Left ventricle myocardium inferior (tissue), 1 donor: ENCODE measurements around the gene KCNMA1. TPM values are rescaled to one million over a fixed set of nuclear protein-coding genes. Genes with fewer than 3 reads are reported as not detected.

Experiments
- DNase-seq: peaks from one replicate; pipeline ENCODE4 v3.0.0-alpha.2; 2020
- H3K27ac ChIP-seq: fragments of 200-600 bp; replicated peaks from 2 replicates; pipeline ENCODE4 v1.8.0; 2021
- H3K27me3 ChIP-seq: fragments of 200-600 bp; 2 replicates; pipeline ENCODE4 v1.8.0; 2021; ENCODE audit warnings: low read depth
- H3K36me3 ChIP-seq: fragments of 200-600 bp; 2 replicates; pipeline ENCODE4 v1.8.0; 2021
- H3K4me1 ChIP-seq: fragments of 200-600 bp; 2 replicates; pipeline ENCODE4 v1.8.0; 2021
- H3K4me3 ChIP-seq: fragments of 200-600 bp; 2 replicates; pipeline ENCODE4 v1.8.0; 2021; ENCODE audit warnings: mild to moderate bottlenecking, moderate library complexity
- H3K9me3 ChIP-seq: fragments of 200-600 bp; replicated peaks from 2 replicates; pipeline ENCODE4 v1.8.0; 2021
- CTCF ChIP-seq: fragments of 200-600 bp; IDR thresholded peaks from 2 replicates; pipeline ENCODE4 v1.8.0; 2021; ENCODE audit warnings: antibody characterized with exemption, mild to moderate bottlenecking, borderline replicate concordance
- intact Hi-C: fragments of 100-400 bp; cut with micrococcal nuclease; formaldehyde crosslinking; loops from one replicate; pipeline ENCODE4 v1.11.0; 2022
- total RNA-seq: library from RNA; stranded (reverse); fragmentation: NEBNext Ultra II Directional; extraction: Animal tissue kit (Norgen Biotek cat#: 25700); gene quantifications from one replicate; pipeline ENCODE4 v1.2.1, GENCODE V29; 2021
- donor health status: DM: no; HTN: yes; CAD: no; lungs with severe emphysema.

The KCNMA1 gene
- total RNA-seq, 1 donor from 2014 or later: 1.8 TPM

- Histone ChIP-seq H3K4me1 (peaks cover 13% of the 10 kb centered on the region), H3K27ac (no peak overlapping the region), H3K4me3 (no peak overlapping the region), H3K27me3 (peaks cover 41% of the 10 kb centered on the region), H3K9me3 (no peaks in the 10 kb centered on the region), H3K36me3 (no peaks in the 10 kb centered on the region)
- DNase-seq: no peak
- intact Hi-C loops: no loop called here
- no peak for TF ChIP-seq CTCF
These were observed 450.7 kb downstream of the KCNMA1 start for GRCh38 chr10:77186936-77187335.

- Histone ChIP-seq H3K36me3 (no peaks in the 10 kb centered on the region), H3K27me3 (peaks cover 33% of the 10 kb centered on the region), H3K4me3 (no peak overlapping the region), H3K4me1 (peaks cover 13% of the 10 kb centered on the region), H3K27ac (no peak overlapping the region), H3K9me3 (no peaks in the 10 kb centered on the region)
- DNase-seq: no peak
- intact Hi-C loops: no loop called here
- no peak for TF ChIP-seq CTCF
These were observed 451.9 kb downstream of the KCNMA1 start for GRCh38 chr10:77185696-77186095.

GRCh38 chr10:77182803-77183202 is 454.8 kb downstream of the KCNMA1 start:
- H3K9me3 ChIP-seq: no peaks in the 10 kb centered on the region
- intact Hi-C loops: no loop called here
- no peak for TF ChIP-seq CTCF
- H3K27ac ChIP-seq: no peak overlapping the region
- no peaks in the 10 kb centered on the region for H3K36me3 ChIP-seq
- no peak overlapping the region for H3K4me3 ChIP-seq
- peak; percentile 31 for DNase-seq
- peaks cover 19% of the 10 kb centered on the region for H3K4me1 ChIP-seq
- peaks cover 19% of the 10 kb centered on the region for H3K27me3 ChIP-seq

- H3K4me1 ChIP-seq: peaks cover 19% of the 10 kb centered on the region
- no peak for TF ChIP-seq CTCF
- peaks cover 13% of the 10 kb centered on the region for H3K27me3 ChIP-seq
- no peaks in the 10 kb centered on the region for H3K9me3 ChIP-seq
- H3K4me3 ChIP-seq: no peak overlapping the region
- DNase-seq: no peak
- H3K27ac ChIP-seq: no peak overlapping the region
- no peaks in the 10 kb centered on the region for H3K36me3 ChIP-seq
- intact Hi-C loops: no loop called here
These were observed 456.8 kb downstream of the KCNMA1 start for GRCh38 chr10:77180794-77181193.

GRCh38 chr10:77180104-77180503 is 457.5 kb downstream of the KCNMA1 start:
- peaks cover 19% of the 10 kb centered on the region for H3K4me1 ChIP-seq
- DNase-seq: no peak
- intact Hi-C loops: no loop called here
- no peak for TF ChIP-seq CTCF
- no peaks in the 10 kb centered on the region for H3K9me3 ChIP-seq
- peaks cover 19% of the 10 kb centered on the region for H3K27me3 ChIP-seq
- H3K36me3 ChIP-seq: no peaks in the 10 kb centered on the region
- H3K27ac ChIP-seq: no peak overlapping the region
- no peak overlapping the region for H3K4me3 ChIP-seq
